Measurements from ENCODE around the gene DOK3. TPM values are rescaled to one million over a fixed set of nuclear protein-coding genes. Genes with fewer than 3 reads are reported as not detected.

DOK3 gene
- total RNA-seq, 1 donor from 2014 or later, result 0.32 TPM

GRCh38 chr5:177514541-177514940 lies 4.9 kb upstream of the DOK3 start:
- Histone ChIP-seq H3K4me1 (peaks cover 4 to 10% of the 10 kb centered on the region in 2 donors), H3K9me3 (no peaks in the 10 kb centered on the region), H3K4me3 (no peak overlapping the region), H3K27ac (no peak overlapping the region), H3K36me3 (peaks cover 39 to 53% of the 10 kb centered on the region in 2 donors), H3K27me3 (no peaks in the 10 kb centered on the region)
- intact Hi-C loops (cut with DNase I), result loop anchor here (10.0 kb wide), 1 partner anchor 80 kb away; the partner anchor contains the start of gene TMED9
- DNase-seq (ENCODE audit: low spot score in 2 of 2), result no peak
- TF ChIP-seq CTCF (IDR thresholded peaks at IDR 0.05), result no peak

- intact Hi-C loops (cut with DNase I), result loop anchor here (10.0 kb wide), 1 partner anchor 81 kb away; the partner anchor contains the start of gene TMED9
Observed at GRCh38 chr5:177513500-177513899, 3.9 kb upstream of the DOK3 start.

GRCh38 chr5:177512736-177513380 lies 3.2 kb upstream of the DOK3 start:
- DNase-seq (ENCODE audit: low spot score in 2 of 2), result no peak
- peaks cover 39 to 52% of the 10 kb centered on the region in 2 donors for H3K36me3 ChIP-seq
- peaks cover 4 to 10% of the 10 kb centered on the region in 2 donors for H3K4me1 ChIP-seq
- H3K9me3 ChIP-seq, result no peaks in the 10 kb centered on the region
- intact Hi-C loops (cut with DNase I), result loop anchor here (10.0 kb wide), 1 partner anchor 82 kb away; the partner anchor contains the start of gene TMED9
- H3K27ac ChIP-seq, result no peak overlapping the region
- H3K4me3 ChIP-seq, result no peak overlapping the region
- TF ChIP-seq CTCF (IDR thresholded peaks at IDR 0.05), result no peak
- no peaks in the 10 kb centered on the region for H3K27me3 ChIP-seq

More at GRCh38 chr5:177513500-177513899, 3.9 kb upstream of the DOK3 start:
- peaks cover 39 to 52% of the 10 kb centered on the region in 2 donors for H3K36me3 ChIP-seq
- peaks cover 4 to 10% of the 10 kb centered on the region in 2 donors for H3K4me1 ChIP-seq
- H3K27me3 ChIP-seq, result no peaks in the 10 kb centered on the region
- no peaks in the 10 kb centered on the region for H3K9me3 ChIP-seq
- no peak for DNase-seq (ENCODE audit: low spot score in 2 of 2)
- no peak overlapping the region for H3K27ac ChIP-seq
- TF ChIP-seq CTCF (IDR thresholded peaks at IDR 0.05), result no peak
- no peak overlapping the region for H3K4me3 ChIP-seq

- Histone ChIP-seq H3K27ac (no peak overlapping the region), H3K4me1 (peaks cover 4 to 10% of the 10 kb centered on the region in 2 donors), H3K9me3 (no peaks in the 10 kb centered on the region), H3K4me3 (no peak overlapping the region), H3K27me3 (no peaks in the 10 kb centered on the region), H3K36me3 (peaks cover 39 to 52% of the 10 kb centered on the region in 2 donors)
- DNase-seq (ENCODE audit: low spot score in 2 of 2), result no peak
- intact Hi-C loops (cut with DNase I), result loop anchor here (10.0 kb wide), 1 partner anchor 83 kb away; the partner anchor contains the start of gene TMED9
- no peak for TF ChIP-seq CTCF (IDR thresholded peaks at IDR 0.05)
Observed at GRCh38 chr5:177511796-177512675, 2.4 kb upstream of the DOK3 start.

- no peak for DNase-seq (ENCODE audit: low spot score in 2 of 2)
- Histone ChIP-seq H3K27me3 (no peaks in the 10 kb centered on the region), H3K9me3 (no peaks in the 10 kb centered on the region), H3K4me3 (no peak overlapping the region), H3K27ac (no peak overlapping the region), H3K4me1 (peaks cover 4 to 8% of the 10 kb centered on the region in 2 donors), H3K36me3 (peaks cover 39 to 52% of the 10 kb centered on the region in 2 donors)
- no peak for TF ChIP-seq CTCF (IDR thresholded peaks at IDR 0.05)
- intact Hi-C loops (cut with DNase I), result loop anchor here (10.0 kb wide), 1 partner anchor 84 kb away; the partner anchor contains the start of gene TMED9
Observed at GRCh38 chr5:177511181-177511580, 1.6 kb upstream of the DOK3 start.
